Breast epithelium (tissue), 4 donors: ENCODE results near the gene TIMM22. TPM values are rescaled to one million over a fixed set of nuclear protein-coding genes. Genes with fewer than 3 reads are reported as not detected.

Source experiments
- DNase-seq, 2 donors: peaks; one replicate each; pipeline ENCODE4 v3.0.0-alpha.2; 2019; ENCODE audit warnings: low spot score in 2 of 2
- H3K27ac ChIP-seq, 2 donors: fragments of 200-600 bp; sonication (generic) in 1 of 2; one replicate each; pipeline ENCODE4 v1.5.1; 2016 to 2019; ENCODE audit warnings: mild to moderate bottlenecking in 1 of 2
- H3K27me3 ChIP-seq, 2 donors: fragments of 200-600 bp; sonication (generic) in 1 of 2; one replicate each; pipeline versions ENCODE4 v1.5.1 to v1.6.0; 2017 to 2019; ENCODE audit warnings: control low read depth in 1 of 2, mild to moderate bottlenecking in 1 of 2
- H3K36me3 ChIP-seq: fragments of 200-600 bp; one replicate; pipeline ENCODE4 v1.5.1; 2019
- H3K4me1 ChIP-seq, 2 donors: fragments of 200-600 bp; sonication (generic); one replicate each; pipeline ENCODE4 v1.5.1; 2016 to 2019; ENCODE audit warnings: control low read depth in 1 of 2
- H3K4me3 ChIP-seq, 3 donors: fragments of 200-600 bp; sonication (generic); 1 replicate in 2 of 3; 2 replicates in 1 of 3; pipeline ENCODE4 v1.5.1; 2016 to 2019; ENCODE audit warnings: mild to moderate bottlenecking in 3 of 3, moderate library complexity in 2 of 3
- H3K9me3 ChIP-seq, 2 donors: fragments of 200-600 bp; sonication (generic) in 1 of 2; one replicate each; pipeline ENCODE4 v1.5.1; 2016 to 2019; ENCODE audit warnings: control low read depth in 1 of 2
- CTCF ChIP-seq, 3 donors: fragments of 450-650 bp; IDR thresholded peaks; one replicate each; pipeline ENCODE4 v1.5.1; 2016 to 2017; ENCODE audit warnings: antibody characterized with exemption in 3 of 3, mild to moderate bottlenecking in 3 of 3, moderate library complexity in 3 of 3
- POLR2A ChIP-seq: fragments of 450-650 bp; IDR thresholded peaks from one replicate; pipeline ENCODE4 v1.6.1; 2016; ENCODE audit warnings: antibody characterized with exemption, mild to moderate bottlenecking, moderate library complexity
- POLR2AphosphoS5 ChIP-seq, 3 donors: sonication (generic); formaldehyde crosslinking; IDR thresholded peaks; one replicate each; pipeline ENCODE4 v1.6.1; 2017; ENCODE audit warnings: antibody characterized with exemption in 3 of 3
- intact Hi-C: fragments of 100-400 bp; cut with DNase I; formaldehyde crosslinking; loops from one replicate; pipeline ENCODE4 v1.15.1; 2023; ENCODE audit warnings: low total_unique reads
- total RNA-seq, 3 donors: library from RNA; depleted of rRNA; stranded (reverse); fragments of >200 nt; gene quantifications; one replicate each; pipeline ENCODE4 v1.1.0, GENCODE V29; 2016

The TIMM22 gene
- total RNA-seq, 3 donors from 2014 or later: 10.1 to 12.0 (median 10.8) TPM

GRCh38 chr17:979539-980405 is 17.2 kb upstream of the TIMM22 start, which contains the start of gene NXN:
TSS of gene NXN (minus strand) at chr17:979776.
- intact Hi-C loops: loop anchor here (5.0 kb wide), 1 partner anchor 182 kb away; no protein-coding TSS in a partner anchor
- H3K27me3 ChIP-seq: no peaks in the 10 kb centered on the region
- peaks cover 0 to 8% of the 10 kb centered on the region in 2 donors for H3K4me1 ChIP-seq
- peak; percentile 75 to 90 for DNase-seq
- peak within 1 kb of the TSS; percentile 58 to 85 (median 72) for H3K4me3 ChIP-seq
- no peaks in the 10 kb centered on the region for H3K9me3 ChIP-seq
- TF ChIP-seq POLR2A (no peak), POLR2AphosphoS5 (IDR thresholded peaks at IDR 0.05) (peak in 2 of 3 donors; percentile 47 to 52), CTCF (IDR thresholded peaks at IDR 0.05) (peak in 1 of 3 donors; percentile 28)
- no peaks in the 10 kb centered on the region for H3K36me3 ChIP-seq
- peak within 1 kb of the TSS; percentile 78 to 85 for H3K27ac ChIP-seq

- H3K36me3 ChIP-seq: no peaks in the 10 kb centered on the region
- H3K9me3 ChIP-seq: no peaks in the 10 kb centered on the region
- H3K27ac ChIP-seq: peak overlapping the region; percentile 78 to 85
- TF ChIP-seq CTCF (IDR thresholded peaks at IDR 0.05) (peak; percentile 73 to 91 (median 84)), POLR2A (no peak), POLR2AphosphoS5 (IDR thresholded peaks at IDR 0.05) (peak in 2 of 3 donors; percentile 47 to 64)
- H3K4me1 ChIP-seq: peaks cover 0 to 8% of the 10 kb centered on the region in 2 donors
- intact Hi-C loops: loop anchor here (5.0 kb wide), 1 partner anchor 183 kb away; no protein-coding TSS in a partner anchor
- no peaks in the 10 kb centered on the region for H3K27me3 ChIP-seq
- DNase-seq: peak; percentile 72 to 76
- peak overlapping the region; percentile 58 to 85 (median 72) for H3K4me3 ChIP-seq
Observed at GRCh38 chr17:980406-981291, 16.3 kb upstream of the TIMM22 start.

DNA sequence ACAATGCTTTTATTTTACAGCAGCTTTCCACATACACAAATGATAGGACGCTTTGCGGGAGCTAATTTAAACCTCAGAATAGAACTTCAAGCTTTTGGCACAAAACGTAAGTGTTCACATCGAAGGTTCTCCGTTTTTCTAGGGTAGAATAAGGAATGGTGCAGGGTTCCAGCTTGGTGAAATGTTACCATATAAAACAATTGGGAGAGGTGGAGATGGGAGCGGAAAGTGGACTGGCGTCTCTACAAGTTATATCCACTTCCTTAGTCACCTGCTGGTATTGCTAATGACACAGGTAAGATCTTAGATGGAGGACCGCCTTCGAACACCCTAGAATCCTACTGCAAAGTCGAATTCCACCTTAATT is 15.7 kb upstream of the TIMM22 start:
- intact Hi-C loops: loop anchor here (5.0 kb wide), 1 partner anchor 184 kb away; no protein-coding TSS in a partner anchor
- Histone ChIP-seq H3K27me3 (no peaks in the 10 kb centered on the region), H3K4me3 (no peak overlapping the region), H3K4me1 (peaks cover 0 to 8% of the 10 kb centered on the region in 2 donors), H3K9me3 (no peaks in the 10 kb centered on the region), H3K36me3 (no peaks in the 10 kb centered on the region), H3K27ac (no peak overlapping the region)
- DNase-seq: no peak
- TF ChIP-seq POLR2A: no peak
- no peak for TF ChIP-seq CTCF (IDR thresholded peaks at IDR 0.05)
- TF ChIP-seq POLR2AphosphoS5 (IDR thresholded peaks at IDR 0.05): no peak

- intact Hi-C loops: loop anchor here (5.0 kb wide), 1 partner anchor 187 kb away; no protein-coding TSS in a partner anchor
- no peak overlapping the region for H3K27ac ChIP-seq
- H3K9me3 ChIP-seq: no peaks in the 10 kb centered on the region
- no peaks in the 10 kb centered on the region for H3K36me3 ChIP-seq
- TF ChIP-seq POLR2AphosphoS5 (IDR thresholded peaks at IDR 0.05): no peak
- no peak for TF ChIP-seq CTCF (IDR thresholded peaks at IDR 0.05)
- TF ChIP-seq POLR2A: no peak
- peaks cover 0 to 3% of the 10 kb centered on the region in 2 donors for H3K4me1 ChIP-seq
- H3K4me3 ChIP-seq: no peak overlapping the region
- DNase-seq: no peak
- H3K27me3 ChIP-seq: no peaks in the 10 kb centered on the region
Observed at GRCh38 chr17:983921-984320, 13.0 kb upstream of the TIMM22 start.
